CD14-positive monocyte (primary cell): ENCODE data around the gene CUX1. TPM values are rescaled to one million over a fixed set of nuclear protein-coding genes. Genes with fewer than 3 reads are reported as not detected.

Experiments used
- DNase-seq, 3 donors: peaks; one replicate each; pipeline ENCODE4 v3.0.0-alpha.2; 2011 to 2022
- H2AFZ ChIP-seq: 2 replicates; pipeline ENCODE4 v1.6.0; 2012; ENCODE audit warnings: mild to moderate bottlenecking, low read depth, low read length, inconsistent platforms; ENCODE audit not compliant: insufficient read depth, poor library complexity, severe bottlenecking
- H3K27ac ChIP-seq, 2 donors: 1 replicate in 1 of 2; 2 replicates in 1 of 2; pipeline ENCODE4 v1.5.1; 2012 to 2013; ENCODE audit warnings: low read length in 2 of 2, control low read depth in 1 of 2, inconsistent platforms in 1 of 2, low read depth in 1 of 2, mild to moderate bottlenecking in 1 of 2
- H3K27me3 ChIP-seq, 2 donors: one replicate each; pipeline versions ENCODE4 v1.6.0 to v1.6.1; 2011 to 2013; ENCODE audit warnings: low read length in 2 of 2; ENCODE audit not compliant: control insufficient read depth in 2 of 2, insufficient read depth in 2 of 2
- H3K36me3 ChIP-seq, 2 donors: replicated peaks in 1 of 2; 1 replicate in 1 of 2; 2 replicates in 1 of 2; pipeline versions ENCODE4 v1.5.1 to v1.6.1; 2012 to 2013; ENCODE audit warnings: low read length in 2 of 2, control low read depth in 1 of 2, inconsistent platforms in 1 of 2, mild to moderate bottlenecking in 1 of 2; ENCODE audit not compliant: insufficient read depth in 2 of 2, control insufficient read depth in 1 of 2
- H3K4me1 ChIP-seq, 2 donors: 1 replicate in 1 of 2; 2 replicates in 1 of 2; pipeline versions ENCODE4 v1.5.1 to v1.6.1; 2012 to 2013; ENCODE audit warnings: low read length in 2 of 2, control low read depth in 1 of 2, inconsistent platforms in 1 of 2, mild to moderate bottlenecking in 1 of 2, moderate library complexity in 1 of 2; ENCODE audit not compliant: insufficient read depth in 2 of 2, control insufficient read depth in 1 of 2
- H3K4me2 ChIP-seq: replicated peaks from 2 replicates; pipeline ENCODE3; 2012; ENCODE audit warnings: low read length, moderate library complexity, mild to moderate bottlenecking; ENCODE audit not compliant: poor library complexity, severe bottlenecking; ENCODE audit errors: extremely low read depth
- H3K4me3 ChIP-seq, 3 experiments: fragments of 200-600 bp in 1 of 3; sonication (generic) in 1 of 3; replicated peaks in 1 of 3; 1 replicate in 2 of 3; 2 replicates in 1 of 3; pipeline ENCODE4 v1.5.1; 2011 to 2013; ENCODE audit warnings: low read length in 3 of 3, mild to moderate bottlenecking in 3 of 3, control low read depth in 2 of 3, low read depth in 2 of 3, inconsistent platforms in 1 of 3, moderate library complexity in 1 of 3
- H3K79me2 ChIP-seq: 2 replicates; pipeline ENCODE4 v1.6.0; 2012; ENCODE audit warnings: mild to moderate bottlenecking, control low read depth, inconsistent platforms, low read length, moderate library complexity; ENCODE audit not compliant: insufficient read depth
- H3K9ac ChIP-seq: 2 replicates; pipeline ENCODE4 v1.6.0; 2017; ENCODE audit warnings: low read length, mild to moderate bottlenecking; ENCODE audit not compliant: insufficient read depth, poor library complexity, severe bottlenecking
- H3K9me3 ChIP-seq, 2 donors: replicated peaks in 1 of 2; 1 replicate in 1 of 2; 2 replicates in 1 of 2; pipeline versions ENCODE4 v1.5.1 to v1.6.1; 2012 to 2013; ENCODE audit warnings: low read length in 2 of 2, control low read depth in 1 of 2; ENCODE audit not compliant: control insufficient read depth in 1 of 2, insufficient read depth in 1 of 2
- H4K20me1 ChIP-seq: 2 replicates; pipeline ENCODE4 v1.6.0; 2012; ENCODE audit warnings: mild to moderate bottlenecking, low read length, control low read depth, moderate library complexity; ENCODE audit not compliant: insufficient read depth
- H3K27ac Mint-ChIP-seq, 7 donors: one replicate each; pipeline ENCODE4 v1.8.0; 2020; ENCODE audit warnings: mild to moderate bottlenecking in 7 of 7, mixed read lengths in 7 of 7, moderate library complexity in 6 of 7, inconsistent platforms in 2 of 7
- H3K27me3 Mint-ChIP-seq, 3 donors: one replicate each; pipeline ENCODE4 v1.8.0; 2021 to 2022; ENCODE audit warnings: low read depth in 3 of 3, mild to moderate bottlenecking in 3 of 3, mixed read lengths in 3 of 3, moderate library complexity in 3 of 3, inconsistent platforms in 1 of 3
- H3K36me3 Mint-ChIP-seq, 2 donors: one replicate each; pipeline ENCODE4 v1.8.0; 2020; ENCODE audit warnings: mixed read lengths in 2 of 2, inconsistent platforms in 1 of 2, mild to moderate bottlenecking in 1 of 2
- H3K4me1 Mint-ChIP-seq: one replicate; pipeline ENCODE4 v1.8.0; 2020; ENCODE audit warnings: mild to moderate bottlenecking, mixed read lengths
- H3K4me3 Mint-ChIP-seq, 2 donors: one replicate each; pipeline ENCODE4 v1.8.0; 2020; ENCODE audit warnings: mild to moderate bottlenecking in 2 of 2, mixed read lengths in 2 of 2, moderate library complexity in 1 of 2
- H3K9me3 Mint-ChIP-seq, 7 donors: one replicate each; pipeline ENCODE4 v1.8.0; 2020 to 2022; ENCODE audit warnings: mixed read lengths in 7 of 7, mild to moderate bottlenecking in 6 of 7, moderate library complexity in 6 of 7, inconsistent platforms in 2 of 7
- WGBS: methylation state at CpG from one replicate; pipeline ENCODE4 v1.1.5; 2013; ENCODE audit warnings: missing lambda C conversion rate; ENCODE audit not compliant: insufficient coverage; 5-methylcytosine and 5-hydroxymethylcytosine counted together
- intact Hi-C, 2 donors: fragments of 100-400 bp; cut with micrococcal nuclease; formaldehyde crosslinking; loops; one replicate each; pipeline versions ENCODE4 v1.15.0 to v1.15.1; 2023
- polyA plus RNA-seq, 3 donors: library from polyadenylated mRNA; depleted of rRNA in 1 of 3; unstranded in 2 of 3; stranded (reverse) in 1 of 3; fragments of 300-500 nt in 2 of 3; fragments of >200 nt in 1 of 3; fragmentation: Illumina TruSeq in 2 of 3; gene quantifications; 1 replicate in 2 of 3; 2 replicates in 1 of 3; pipeline ENCODE4 v1.2.3, GENCODE V29; 2012 to 2021
- TF ChIP-seq, protein P1 (sequence below): fragments of 200-600 bp; IDR thresholded peaks from one replicate; pipeline ENCODE4 v1.8.0; 2022; ENCODE audit warnings: antibody characterized with exemption, mild to moderate bottlenecking

CUX1 gene
- polyA plus RNA-seq, 3 donors, result 17.6 to 38.0 (median 28.0) TPM

DNA sequence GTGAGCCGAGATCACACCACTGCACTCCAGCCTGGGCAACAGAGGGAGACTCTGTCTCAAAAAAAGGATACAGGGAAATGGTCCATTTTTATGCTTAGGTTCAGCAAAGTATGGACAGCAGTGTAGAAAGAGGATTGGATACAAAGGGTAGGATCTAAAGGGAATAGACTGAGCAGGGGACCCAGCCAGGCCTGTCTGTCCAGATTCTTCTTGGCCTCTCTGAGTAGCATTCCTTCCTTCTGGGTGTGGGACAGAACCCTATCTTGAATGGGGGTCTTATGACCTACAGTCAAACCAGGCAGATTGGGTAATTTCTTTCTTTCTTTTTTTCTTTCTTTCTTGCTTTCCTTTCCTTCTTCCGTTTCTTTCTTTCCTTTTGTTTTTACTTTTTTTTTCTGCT, 494.9 kb downstream of the CUX1 start:
- TF ChIP-seq, protein P1, sequence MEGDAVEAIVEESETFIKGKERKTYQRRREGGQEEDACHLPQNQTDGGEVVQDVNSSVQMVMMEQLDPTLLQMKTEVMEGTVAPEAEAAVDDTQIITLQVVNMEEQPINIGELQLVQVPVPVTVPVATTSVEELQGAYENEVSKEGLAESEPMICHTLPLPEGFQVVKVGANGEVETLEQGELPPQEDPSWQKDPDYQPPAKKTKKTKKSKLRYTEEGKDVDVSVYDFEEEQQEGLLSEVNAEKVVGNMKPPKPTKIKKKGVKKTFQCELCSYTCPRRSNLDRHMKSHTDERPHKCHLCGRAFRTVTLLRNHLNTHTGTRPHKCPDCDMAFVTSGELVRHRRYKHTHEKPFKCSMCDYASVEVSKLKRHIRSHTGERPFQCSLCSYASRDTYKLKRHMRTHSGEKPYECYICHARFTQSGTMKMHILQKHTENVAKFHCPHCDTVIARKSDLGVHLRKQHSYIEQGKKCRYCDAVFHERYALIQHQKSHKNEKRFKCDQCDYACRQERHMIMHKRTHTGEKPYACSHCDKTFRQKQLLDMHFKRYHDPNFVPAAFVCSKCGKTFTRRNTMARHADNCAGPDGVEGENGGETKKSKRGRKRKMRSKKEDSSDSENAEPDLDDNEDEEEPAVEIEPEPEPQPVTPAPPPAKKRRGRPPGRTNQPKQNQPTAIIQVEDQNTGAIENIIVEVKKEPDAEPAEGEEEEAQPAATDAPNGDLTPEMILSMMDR, result no peak
- Mint-ChIP-seq H3K9me3 (peaks cover 0 to 2% (median 0%) of the 10 kb centered on the region in 7 donors), H3K4me1 (peaks cover 14% of the 10 kb centered on the region), H3K4me3 (no peak overlapping the region), H3K27me3 (peaks cover 0 to 2% (median 0%) of the 10 kb centered on the region in 3 donors), H3K36me3 (peaks cover 53 to 83% of the 10 kb centered on the region in 2 donors), H3K27ac (peak overlapping the region in 3 of 7 donors; percentile 20 to 82 (median 37))
- Histone ChIP-seq H3K79me2 (no peaks in the 10 kb centered on the region), H4K20me1 (peaks cover 18% of the 10 kb centered on the region), H3K4me2 (no peak overlapping the region), H3K27ac (no peak overlapping the region), H3K36me3 (peaks cover 39 to 73% of the 10 kb centered on the region in 2 donors), H3K4me3 (no peak overlapping the region), H3K27me3 (no peaks in the 10 kb centered on the region), H2AFZ (no peak overlapping the region), H3K4me1 (peaks cover 6% of the 10 kb centered on the region in 2 donors), H3K9me3 (no peaks in the 10 kb centered on the region), H3K9ac (no peak overlapping the region)
- no peak for DNase-seq
- intact Hi-C loops, result no loop called here
- no CpG with 5 or more reads among the region's 2 CpGs for WGBS

GRCh38 chr7:102313997-102314780, 496.8 kb downstream of the CUX1 start:
- Histone ChIP-seq H3K36me3 (peaks cover 47 to 80% of the 10 kb centered on the region in 2 donors), H3K4me3 (no peak overlapping the region), H4K20me1 (peaks cover 6% of the 10 kb centered on the region), H2AFZ (no peak overlapping the region), H3K79me2 (no peaks in the 10 kb centered on the region), H3K9me3 (no peaks in the 10 kb centered on the region), H3K27ac (no peak overlapping the region), H3K9ac (no peak overlapping the region), H3K27me3 (no peaks in the 10 kb centered on the region), H3K4me2 (no peak overlapping the region), H3K4me1 (no peaks in the 10 kb centered on the region)
- Mint-ChIP-seq H3K4me3 (no peak overlapping the region), H3K27me3 (peaks cover 0 to 2% (median 0%) of the 10 kb centered on the region in 3 donors), H3K4me1 (peaks cover 5% of the 10 kb centered on the region), H3K27ac (no peak overlapping the region), H3K36me3 (peaks cover 60 to 86% of the 10 kb centered on the region in 2 donors), H3K9me3 (peaks cover 0 to 2% (median 0%) of the 10 kb centered on the region in 7 donors)
- WGBS, result 95% methylated on average over 20 of the region's 22 CpGs
- no peak for DNase-seq
- TF ChIP-seq, protein P1, result no peak
- intact Hi-C loops, result no loop called here
